22Rv1 (cell line): ENCODE results near the gene PRM1.

Experiments used
- H3K27ac ChIP-seq: fragments of 450-650 bp; 2 replicates; pipeline ENCODE4 v1.5.1; 2017
- ZFX ChIP-seq: fragments of 450-650 bp; IDR thresholded peaks from 2 replicates; pipeline ENCODE4 v1.6.1; 2017; ENCODE audit warnings: antibody characterized with exemption, borderline replicate concordance
- TF ChIP-seq, protein P1 (sequence below): fragments of 450-650 bp; IDR thresholded peaks from 2 replicates; pipeline ENCODE4 v1.5.1; 2017; ENCODE audit warnings: mild to moderate bottlenecking

PRM1 gene

DNA sequence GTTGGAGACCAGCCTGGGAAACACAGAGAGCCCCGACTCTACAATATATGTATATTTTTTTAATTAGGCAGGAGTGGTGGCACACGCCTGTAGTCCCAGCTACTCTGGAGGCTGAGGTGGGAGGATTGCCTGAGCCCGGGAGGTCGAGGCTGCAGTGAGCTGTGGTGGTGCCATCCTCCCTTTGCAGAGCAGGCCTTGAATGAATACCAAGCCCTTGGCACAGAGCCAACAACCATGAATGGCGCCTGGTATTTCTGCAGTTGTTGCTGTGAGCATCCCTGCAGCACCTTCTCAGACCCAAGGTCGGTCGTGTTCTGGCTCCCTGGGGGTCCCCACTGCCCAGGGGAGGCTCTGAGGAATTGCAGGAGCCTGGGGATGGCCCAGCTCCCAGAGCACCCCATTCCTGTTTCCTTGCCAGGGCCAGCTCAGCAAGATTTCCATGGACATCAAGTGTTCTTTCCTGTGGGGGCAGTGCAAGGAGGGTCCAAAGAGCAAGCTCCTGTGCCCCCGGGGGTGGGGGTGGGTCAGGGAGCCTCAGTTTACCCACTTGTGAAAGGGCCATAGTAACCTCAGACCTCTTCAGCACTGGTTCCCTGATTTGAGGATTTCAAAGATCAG lies 38.5 kb upstream of the PRM1 start:
- TF ChIP-seq ZFX = no peak
- TF ChIP-seq, protein P1, sequence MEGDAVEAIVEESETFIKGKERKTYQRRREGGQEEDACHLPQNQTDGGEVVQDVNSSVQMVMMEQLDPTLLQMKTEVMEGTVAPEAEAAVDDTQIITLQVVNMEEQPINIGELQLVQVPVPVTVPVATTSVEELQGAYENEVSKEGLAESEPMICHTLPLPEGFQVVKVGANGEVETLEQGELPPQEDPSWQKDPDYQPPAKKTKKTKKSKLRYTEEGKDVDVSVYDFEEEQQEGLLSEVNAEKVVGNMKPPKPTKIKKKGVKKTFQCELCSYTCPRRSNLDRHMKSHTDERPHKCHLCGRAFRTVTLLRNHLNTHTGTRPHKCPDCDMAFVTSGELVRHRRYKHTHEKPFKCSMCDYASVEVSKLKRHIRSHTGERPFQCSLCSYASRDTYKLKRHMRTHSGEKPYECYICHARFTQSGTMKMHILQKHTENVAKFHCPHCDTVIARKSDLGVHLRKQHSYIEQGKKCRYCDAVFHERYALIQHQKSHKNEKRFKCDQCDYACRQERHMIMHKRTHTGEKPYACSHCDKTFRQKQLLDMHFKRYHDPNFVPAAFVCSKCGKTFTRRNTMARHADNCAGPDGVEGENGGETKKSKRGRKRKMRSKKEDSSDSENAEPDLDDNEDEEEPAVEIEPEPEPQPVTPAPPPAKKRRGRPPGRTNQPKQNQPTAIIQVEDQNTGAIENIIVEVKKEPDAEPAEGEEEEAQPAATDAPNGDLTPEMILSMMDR = no peak
- H3K27ac ChIP-seq = no peak overlapping the region

DNA sequence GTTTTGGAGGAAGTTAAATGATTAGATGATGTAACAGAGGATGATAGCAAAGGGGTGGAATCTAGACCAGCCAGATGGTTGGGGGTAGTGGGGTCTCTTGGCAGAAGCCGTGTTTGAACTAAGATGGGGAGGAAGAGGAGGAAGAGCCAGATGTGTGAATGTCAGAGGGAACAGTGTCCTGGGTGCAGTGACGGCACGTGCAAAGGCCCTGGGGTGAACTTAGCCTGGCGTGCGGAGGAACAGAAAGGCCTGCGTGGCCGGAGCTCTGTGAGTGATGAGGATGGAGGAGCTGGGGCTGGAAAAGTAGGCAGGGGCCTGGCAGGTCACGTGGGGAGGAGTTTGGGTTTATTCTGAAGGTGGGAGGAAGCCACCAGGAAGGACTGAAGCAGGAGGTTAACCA lies 37.7 kb upstream of the PRM1 start:
- TF ChIP-seq, protein P1 = no peak
- no peak for TF ChIP-seq ZFX
- H3K27ac ChIP-seq = no peak overlapping the region

DNA sequence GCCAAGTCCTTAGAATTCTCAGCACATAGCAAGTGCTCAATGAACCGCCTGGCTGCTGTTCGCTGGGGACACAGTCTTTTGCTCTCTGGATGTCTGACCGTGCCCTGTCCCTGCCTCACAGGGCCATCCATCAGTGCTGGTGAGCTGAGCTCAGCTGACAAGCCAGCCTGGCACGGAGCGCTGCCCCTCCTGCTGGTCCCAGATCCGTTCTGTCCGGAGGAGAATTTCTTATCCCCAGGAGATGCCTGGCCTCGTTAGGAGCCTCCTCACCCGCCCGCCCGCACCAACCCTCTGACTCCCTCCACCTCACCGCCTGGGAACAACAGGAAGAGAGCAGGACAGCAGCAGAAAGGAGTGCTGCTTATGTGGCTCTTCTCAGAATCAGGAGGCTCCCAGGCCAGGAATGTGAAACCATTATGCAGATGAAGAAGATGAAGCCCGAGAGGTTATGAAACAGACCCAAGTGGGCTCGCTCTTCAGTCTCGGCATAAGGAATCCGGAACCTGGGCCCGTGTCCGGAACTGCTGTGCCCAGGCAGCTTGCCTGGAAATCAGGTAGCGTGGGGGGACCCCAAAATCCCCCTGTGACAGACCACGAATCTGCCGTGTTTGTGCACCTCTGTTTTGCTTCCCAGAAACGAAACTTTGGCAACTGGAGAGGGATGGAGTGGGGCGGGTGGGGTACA lies 35.3 kb upstream of the PRM1 start:
- no peak overlapping the region for H3K27ac ChIP-seq
- TF ChIP-seq ZFX = no peak
- TF ChIP-seq, protein P1 = no peak

DNA sequence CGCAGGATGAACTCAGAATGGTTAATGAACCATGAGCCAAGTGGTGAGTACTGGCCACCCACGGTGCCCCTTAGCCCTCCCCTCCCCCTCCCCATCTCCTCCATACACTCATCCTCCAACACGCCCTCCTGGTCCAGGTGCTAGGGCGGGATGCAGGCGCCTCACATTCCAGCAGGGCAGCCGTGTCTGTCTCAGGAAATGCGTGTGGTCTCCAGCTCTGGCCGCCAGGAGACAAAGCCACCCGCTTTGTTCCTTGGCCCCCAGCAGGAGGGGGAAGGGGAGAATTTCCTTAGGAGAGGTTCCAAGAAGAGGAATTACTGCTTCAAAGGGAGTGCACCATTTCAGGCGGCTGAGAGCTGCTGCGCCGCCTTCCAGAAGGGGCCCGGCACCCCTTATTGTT lies 34.4 kb upstream of the PRM1 start:
- TF ChIP-seq, protein P1 = no peak
- no peak for TF ChIP-seq ZFX
- H3K27ac ChIP-seq = no peak overlapping the region

DNA sequence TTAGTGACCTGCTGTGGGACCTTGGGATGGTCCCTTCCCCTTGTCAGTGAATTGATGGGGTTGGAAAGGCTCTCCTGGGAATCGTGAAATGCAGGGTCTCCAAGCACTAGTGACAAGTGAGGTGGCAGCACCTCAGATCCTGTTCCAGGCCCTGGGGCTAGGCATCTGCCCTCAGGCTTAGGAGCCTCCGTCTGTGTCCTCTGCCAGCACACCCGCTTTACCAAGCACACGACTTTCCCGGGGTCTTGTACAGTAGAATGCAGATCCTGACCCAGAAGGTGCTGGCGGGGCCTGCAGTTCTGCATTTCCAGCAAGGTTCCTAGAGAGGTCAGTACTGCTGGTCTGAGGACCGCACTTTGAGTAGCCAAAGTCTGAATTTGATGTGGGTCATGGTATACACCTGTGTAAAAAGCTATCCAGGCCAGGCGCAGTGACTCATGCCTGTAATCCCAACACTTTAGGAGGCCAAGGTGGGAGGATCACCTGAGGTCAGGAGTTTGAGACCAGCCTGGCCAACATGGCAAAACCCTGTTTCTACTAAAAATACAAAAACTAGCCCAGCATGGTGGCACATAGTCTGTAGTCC lies 33.3 kb upstream of the PRM1 start:
- TF ChIP-seq ZFX = no peak
- TF ChIP-seq, protein P1 = no peak
- no peak overlapping the region for H3K27ac ChIP-seq

DNA sequence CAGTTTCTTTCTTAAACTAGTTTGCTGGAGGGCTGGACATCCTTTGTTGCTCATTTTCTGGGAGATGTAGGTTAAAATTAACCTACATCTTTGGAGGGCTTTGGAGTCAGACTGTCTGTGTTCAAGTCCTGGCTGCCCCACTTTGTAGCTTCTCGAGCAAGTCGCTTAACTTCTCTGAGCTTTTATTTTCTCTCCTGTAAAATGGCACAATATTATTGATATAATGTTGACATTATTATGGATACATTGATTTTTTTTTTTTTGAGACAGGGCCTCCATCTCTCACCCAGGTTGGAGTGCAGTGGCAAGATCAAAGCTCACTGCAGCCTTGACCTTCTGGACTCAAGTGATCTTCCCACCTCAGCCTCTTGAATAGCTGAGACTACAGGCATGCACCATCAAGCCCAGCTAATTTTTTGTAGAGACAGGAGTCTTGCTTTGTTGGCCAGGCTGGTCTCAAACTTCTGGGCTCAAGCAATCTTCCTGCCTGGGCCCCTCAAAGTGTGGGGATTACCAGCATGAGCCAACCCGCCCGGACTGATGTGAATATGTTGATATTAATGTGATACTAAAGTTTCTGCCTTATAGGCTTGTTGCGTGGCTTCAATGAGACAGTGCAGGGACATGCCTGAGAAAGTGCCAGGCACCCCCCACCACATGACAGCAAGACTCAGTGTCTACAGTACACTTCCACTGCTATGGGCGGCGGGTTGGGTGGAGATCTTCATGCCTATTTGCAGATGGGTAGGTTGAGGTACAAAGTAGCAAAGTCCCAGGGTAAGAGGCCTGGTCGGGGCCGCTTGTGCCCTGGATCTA lies 32.6 kb upstream of the PRM1 start:
- no peak overlapping the region for H3K27ac ChIP-seq
- TF ChIP-seq ZFX = no peak
- TF ChIP-seq, protein P1 = no peak
